Activated naive CD4-positive, alpha-beta T cell treated with Interleukin-2 at 50 U/mL for 16 hours (primary cell): ENCODE measurements around the gene MAP3K12.
A peak's percentile ranks its signal among the peaks of the same experiment; 100 is the strongest.

Experiments used
- DNase-seq: peaks from one replicate; pipeline ENCODE4 v3.0.0-alpha.2; 2020

MAP3K12 gene

DNA sequence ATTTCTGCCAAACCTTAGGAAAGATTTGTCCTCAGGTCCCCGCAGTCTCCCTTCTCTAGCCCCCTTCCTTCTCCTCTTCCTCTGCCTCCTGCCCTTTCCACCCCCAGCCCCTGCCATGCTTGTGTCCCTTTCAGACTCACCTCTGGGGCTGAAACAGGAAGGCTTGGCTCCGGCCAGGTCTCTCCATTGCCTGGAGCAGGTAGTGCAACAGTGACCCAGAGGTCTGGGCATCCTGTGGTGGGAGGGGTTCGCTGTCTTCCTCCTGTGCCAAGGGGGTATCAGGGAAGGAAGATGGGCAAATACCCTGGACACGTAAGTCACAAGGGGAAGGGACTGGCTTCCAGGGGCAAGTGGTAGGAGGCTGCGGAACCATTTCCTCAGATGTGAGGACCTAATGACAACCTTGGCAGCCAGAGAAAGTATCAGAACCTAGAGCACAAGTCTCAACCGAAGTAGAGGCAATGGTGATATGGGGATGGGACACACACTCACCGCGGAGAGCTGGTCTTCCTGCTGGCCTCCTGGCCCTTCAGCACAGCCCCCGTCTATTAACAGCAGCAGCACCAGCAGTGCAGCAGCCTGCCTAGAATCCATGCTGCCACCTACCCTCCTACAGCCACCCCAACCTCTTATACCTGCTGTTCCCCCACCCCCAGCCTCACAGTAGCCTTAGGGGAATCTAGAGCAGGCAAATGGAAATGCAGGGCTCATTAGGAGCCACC, 7.8 kb upstream of the MAP3K12 start, which contains the start of gene NPFF:
Gene NPFF (minus strand): TSS at position 604 of the 722 bp plus-strand sequence. CDS start 10 bp downstream, at position 594.
- DNase-seq, result no peak

DNA sequence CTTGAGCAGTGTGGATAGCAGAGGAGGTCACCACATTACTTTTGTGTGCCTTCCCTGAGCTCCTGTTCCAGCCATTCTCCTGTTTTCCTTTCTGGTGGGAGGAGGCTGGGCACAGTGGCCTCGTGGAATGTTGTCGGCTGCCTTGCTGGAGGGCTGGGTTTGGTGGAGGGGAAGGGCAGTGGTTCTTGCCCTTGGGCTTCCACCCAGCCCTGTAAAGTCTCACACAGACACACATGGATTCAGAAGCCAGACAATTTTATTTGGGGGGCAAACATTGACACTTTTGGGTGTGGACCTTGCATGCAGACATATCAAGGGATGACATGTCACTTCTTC, 7.2 kb upstream of the MAP3K12 start:
- DNase-seq, result no peak

DNA sequence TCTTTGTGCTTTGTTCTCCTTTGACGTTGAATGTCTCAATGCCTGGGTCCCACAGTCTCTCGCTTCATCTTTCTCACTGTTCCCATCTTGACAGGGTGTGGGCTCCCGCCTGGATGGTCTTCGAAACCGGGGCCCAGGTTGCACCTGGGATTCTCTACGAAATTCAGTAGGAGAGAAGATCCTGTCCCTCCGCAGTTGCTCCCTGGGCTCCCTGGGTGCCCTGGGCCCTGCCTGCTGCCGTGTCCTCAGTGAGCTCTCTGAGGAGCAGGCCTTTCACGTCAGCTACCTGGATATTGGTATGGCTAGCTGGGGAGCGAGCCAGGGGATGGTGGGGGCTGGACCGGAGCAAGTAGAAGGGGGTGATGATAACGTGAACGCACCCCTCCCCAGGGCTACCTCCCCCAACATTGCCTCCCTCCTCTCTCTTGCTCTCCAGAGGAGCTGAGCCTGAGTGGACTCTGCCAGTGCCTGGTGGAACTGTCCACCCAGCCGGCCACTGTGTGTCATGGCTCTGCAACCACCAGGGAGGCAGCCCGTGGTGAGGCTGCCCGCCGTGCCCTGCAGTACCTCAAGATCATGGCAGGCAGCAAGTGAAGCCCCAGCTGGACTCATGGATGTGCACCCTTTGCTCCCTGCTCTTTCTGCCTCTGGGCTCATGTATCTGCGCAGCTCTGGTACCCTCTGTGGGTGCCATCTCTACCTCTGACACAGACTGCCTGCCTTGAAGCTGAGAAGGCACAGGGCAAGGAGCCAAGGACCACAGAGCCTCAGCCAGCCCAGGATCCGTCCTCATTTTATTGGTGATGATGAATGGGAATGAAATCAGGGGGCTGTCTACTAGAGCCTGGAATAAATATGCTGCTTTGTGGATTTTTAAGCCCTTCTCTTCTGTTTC, 6.5 kb upstream of the MAP3K12 start:
- no peak for DNase-seq

DNA sequence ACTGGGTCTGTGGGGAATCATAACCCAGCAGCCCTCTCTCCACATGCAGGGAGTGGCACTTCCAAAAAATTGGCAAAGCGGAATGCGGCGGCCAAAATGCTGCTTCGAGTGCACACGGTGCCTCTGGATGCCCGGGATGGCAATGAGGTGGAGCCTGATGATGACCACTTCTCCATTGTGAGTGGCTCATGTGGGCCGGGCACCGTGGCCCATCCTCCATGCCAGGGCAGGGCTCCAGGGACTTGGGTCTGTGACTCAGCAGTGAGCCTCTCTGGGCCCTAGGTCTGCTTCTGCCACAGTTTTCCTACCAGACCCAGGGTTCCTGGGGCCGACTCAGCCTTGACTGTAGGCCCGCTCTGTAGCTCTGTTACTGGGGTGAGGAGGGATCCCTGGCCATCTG, 5.8 kb upstream of the MAP3K12 start:
- no peak for DNase-seq

DNA sequence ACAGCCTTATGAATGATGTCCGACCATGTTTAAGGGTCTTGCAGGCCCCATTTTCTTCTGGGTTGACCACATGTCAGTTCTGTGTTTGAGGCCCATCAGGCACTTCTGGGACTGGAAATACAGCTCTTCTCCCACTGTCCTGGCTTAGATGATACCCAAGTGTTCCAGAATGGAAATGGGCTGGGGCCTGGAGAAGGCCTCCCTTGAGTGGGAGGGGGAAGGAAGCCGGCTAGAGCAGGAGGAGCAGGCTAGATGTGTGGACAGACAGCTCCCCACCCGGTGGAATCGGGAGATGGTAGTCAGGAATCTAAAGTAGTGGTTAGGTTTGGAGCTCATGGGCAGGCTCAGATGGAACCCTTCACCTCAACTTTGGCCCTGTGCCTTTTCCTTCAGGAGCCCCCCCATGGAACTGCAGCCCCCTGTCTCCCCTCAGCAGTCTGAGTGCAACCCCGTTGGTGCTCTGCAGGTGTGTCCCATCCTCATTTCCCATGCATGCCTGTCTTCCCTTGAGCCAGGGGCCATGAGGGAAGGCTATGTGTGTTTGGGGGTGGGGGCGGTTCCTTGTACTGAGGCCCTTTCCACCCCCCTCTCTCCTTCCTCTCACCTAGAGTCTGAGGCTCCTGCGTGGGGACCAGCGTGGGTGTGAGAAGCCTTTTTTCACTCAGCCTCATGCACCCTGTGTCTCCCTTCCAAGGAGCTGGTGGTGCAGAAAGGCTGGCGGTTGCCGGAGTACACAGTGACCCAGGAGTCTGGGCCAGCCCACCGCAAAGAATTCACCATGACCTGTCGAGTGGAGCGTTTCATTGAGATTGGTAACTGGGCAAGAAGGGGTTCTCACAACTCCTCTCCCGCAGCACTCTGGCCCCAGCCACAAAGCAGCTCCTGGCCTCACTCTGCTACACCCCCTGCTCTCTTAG, 5.0 kb upstream of the MAP3K12 start:
- no peak for DNase-seq

DNA sequence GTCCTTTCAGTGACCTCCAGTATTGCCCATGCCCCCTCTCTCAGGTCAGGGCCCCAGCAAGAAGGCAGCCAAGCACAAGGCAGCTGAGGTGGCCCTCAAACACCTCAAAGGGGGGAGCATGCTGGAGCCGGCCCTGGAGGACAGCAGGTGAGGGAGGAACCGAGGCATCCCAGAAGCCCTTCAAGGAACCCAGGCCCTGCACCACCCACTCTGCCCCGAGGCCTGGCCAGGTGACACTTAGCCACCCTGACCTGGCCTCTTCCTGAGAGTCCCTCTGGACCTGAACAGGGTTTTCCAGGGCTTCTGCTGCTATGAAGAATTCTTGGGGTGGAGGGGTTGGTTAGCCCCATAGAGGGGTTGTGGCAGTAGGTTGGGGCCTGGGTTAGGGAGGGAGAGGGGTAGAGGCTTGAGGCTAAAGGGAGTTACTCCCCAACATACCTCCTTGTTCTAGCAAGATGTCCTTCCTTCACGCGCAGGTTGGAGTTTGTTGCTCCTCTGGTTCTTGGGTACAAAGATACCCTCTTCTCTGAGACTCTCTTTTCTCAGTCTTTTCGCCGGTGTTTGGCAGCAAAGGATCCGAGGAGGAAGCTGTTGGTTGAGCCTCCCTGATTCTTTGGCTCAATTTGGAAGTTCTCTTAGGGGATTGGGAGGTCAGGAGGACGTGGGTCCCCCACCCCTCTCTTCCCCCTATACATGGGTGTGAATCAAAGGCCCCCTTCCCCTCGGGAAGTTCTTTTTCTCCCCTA, 3.9 kb upstream of the MAP3K12 start:
- DNase-seq, result no peak

DNA sequence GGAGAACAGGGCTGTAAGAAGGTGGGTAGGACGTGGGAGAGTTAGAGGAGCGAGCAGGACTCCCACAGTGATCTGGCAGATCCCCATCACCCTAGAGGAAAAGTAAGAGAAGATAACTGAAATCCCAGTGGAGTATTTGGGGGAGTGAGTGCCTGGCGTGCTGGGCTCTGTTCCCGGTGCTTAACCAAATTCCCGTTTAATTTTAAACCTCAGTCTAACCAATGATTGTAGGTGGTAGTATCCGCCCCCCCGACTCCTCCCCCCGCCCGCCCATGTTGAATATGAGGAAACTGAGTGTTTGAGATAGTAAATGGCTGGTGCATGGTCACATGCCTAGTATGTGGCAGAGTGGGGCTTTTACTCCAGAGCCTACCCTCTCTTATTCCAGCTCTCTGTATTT, 3.1 kb upstream of the MAP3K12 start:
- no peak for DNase-seq

DNA sequence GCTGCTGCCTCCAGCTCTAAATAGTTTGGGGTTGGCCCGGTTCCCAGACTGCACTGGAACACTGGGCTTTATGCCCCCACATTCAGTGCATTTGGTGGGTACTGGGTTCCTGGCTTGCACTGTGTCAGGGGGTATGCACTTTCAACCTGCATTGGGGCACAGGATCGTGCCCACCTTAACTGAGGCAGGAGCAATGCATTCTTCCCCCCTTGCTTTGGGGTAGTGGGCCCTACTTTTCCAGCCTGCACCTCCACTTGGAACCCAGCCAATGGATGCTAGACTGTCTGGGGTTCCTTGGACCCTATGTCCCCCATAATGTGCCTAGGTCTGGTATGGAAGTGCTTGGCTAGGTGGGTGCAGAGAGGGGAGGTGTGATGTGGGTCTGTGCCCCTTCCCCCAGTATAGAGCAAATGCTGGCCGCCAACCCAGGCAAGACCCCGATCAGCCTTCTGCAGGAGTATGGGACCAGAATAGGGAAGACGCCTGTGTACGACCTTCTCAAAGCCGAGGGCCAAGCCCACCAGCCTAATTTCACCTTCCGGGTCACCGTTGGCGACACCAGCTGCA, 2.4 kb upstream of the MAP3K12 start:
- DNase-seq, result no peak

DNA sequence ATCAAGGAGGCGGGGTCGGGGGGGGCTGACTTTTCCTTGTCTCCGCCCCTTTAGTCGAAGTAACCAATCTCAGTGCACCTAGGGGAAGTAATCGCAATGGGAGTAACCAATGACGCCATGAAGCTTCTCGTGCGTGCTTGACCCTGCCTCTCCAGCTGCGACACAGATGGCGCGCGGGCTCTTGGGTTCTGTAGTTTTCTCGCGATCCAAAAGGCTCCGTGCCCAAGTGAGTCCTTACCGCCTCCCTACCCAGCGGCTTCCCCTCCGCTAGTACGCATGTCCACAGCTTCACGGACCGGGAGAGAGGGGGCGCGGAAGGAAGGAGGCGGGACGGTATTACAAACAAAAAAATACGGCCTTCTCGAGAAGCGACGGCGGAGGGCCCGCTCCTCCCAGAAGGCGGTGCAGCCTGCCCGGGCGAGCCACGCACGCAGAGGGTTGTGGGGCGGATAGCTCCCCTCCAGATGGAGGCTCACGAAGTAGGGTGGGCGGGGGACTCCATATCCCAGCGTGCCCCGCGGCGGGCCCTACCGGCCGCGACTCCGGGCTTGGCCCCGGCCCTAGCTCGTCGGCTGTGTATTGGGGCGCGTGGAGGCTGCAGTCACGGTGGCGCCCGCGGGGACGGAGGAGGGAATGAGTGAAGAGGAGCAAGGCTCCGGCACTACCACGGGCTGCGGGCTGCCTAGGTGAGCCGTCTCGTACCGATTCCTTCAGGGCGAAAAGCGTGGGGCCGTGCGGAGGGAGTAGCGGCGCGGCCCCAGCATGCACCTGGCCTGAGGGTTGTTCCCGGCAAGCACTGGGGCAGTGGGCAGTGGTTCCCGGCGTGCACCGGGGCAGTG, 1.7 kb upstream of the MAP3K12 start, which contains the start of gene TARBP2:
Gene TARBP2 (plus strand): TSS at position 508 of the 839 bp plus-strand sequence. CDS start 126 bp downstream, at position 634.
- peak; percentile 95 for DNase-seq

DNA sequence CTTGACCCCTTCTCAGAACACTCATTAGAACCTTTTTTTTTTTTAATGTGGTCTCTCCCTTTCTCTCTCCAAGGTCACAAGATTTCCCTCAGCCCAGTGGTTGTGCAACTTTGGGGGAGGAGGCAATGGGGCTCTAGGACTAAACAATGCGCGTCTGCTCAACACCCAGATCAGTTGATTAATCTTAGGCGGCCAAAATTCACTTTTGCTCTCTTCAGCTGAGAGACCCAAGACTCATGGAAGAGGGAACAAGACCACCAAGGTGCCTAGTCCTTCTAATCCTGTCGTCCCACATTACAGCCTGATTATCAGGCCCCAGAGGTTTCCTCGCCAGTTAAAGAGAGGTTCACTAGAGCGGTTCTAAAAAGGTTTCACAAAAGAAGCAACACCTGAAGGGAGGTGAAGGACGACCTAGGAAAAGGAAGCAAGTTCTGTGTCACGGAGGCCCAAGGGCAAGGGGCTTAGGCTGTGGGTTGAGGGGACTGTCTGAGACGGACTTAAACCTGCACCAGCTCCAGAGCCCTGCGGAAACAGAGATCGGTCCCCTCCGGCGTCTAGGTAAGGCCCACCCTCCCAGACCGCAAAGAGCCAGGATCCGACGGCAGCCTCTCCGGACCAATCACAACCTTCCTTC, 1.0 kb upstream of the MAP3K12 start:
- no peak for DNase-seq

DNA sequence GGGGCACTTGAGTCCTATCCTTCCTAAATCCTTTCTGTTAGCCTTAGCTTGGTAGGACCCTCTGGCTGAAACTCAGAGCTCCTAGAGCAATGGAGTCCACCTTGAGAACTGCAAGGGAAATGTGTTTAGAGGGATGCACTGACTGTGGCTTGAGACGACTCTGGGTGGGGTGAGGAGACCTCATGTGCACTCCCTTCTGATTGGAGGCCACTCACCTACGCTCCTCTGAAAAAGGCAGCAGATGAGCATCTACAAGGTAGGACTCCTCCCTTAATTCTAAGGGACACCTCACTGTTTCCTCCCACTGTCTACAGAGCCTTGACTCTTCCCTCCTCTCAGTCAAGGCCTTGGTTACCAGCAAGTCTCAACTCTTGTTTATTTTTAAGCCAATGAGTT, 1.0 kb downstream of the MAP3K12 start:
- DNase-seq, result no peak

DNA sequence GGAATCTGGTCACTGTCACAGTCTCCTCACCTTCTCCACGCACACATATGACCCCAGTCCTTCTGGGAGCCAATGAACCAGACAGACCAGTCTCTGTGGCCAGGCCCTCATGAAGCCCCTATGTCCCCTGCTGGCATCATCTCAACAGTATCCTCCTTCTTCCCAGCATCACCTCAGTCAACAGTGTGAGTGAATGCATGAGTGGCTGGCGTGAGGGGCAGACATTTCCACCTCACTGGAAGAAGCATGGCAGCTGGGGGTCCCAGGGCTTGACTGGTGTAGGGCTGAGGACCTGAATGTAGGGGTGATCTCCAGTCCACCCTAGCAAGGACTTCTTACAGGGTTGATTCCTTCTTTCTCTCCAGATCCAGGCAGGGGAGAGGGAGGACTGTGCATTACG, 1.8 kb downstream of the MAP3K12 start:
- no peak for DNase-seq

DNA sequence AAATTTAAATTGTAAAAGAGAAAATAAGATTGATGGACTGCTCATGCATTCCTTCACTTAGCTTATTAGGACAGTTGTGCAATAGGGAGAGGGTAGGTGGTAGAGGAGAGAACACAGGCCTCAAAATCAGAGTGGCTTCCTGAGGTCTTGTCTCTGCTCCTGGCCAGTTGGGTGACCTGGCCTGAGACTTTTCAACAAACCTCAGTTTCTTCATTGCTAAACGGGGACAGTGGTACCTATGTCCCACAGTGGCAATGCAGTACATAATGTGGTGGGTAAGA, 2.6 kb downstream of the MAP3K12 start:
- no peak for DNase-seq

DNA sequence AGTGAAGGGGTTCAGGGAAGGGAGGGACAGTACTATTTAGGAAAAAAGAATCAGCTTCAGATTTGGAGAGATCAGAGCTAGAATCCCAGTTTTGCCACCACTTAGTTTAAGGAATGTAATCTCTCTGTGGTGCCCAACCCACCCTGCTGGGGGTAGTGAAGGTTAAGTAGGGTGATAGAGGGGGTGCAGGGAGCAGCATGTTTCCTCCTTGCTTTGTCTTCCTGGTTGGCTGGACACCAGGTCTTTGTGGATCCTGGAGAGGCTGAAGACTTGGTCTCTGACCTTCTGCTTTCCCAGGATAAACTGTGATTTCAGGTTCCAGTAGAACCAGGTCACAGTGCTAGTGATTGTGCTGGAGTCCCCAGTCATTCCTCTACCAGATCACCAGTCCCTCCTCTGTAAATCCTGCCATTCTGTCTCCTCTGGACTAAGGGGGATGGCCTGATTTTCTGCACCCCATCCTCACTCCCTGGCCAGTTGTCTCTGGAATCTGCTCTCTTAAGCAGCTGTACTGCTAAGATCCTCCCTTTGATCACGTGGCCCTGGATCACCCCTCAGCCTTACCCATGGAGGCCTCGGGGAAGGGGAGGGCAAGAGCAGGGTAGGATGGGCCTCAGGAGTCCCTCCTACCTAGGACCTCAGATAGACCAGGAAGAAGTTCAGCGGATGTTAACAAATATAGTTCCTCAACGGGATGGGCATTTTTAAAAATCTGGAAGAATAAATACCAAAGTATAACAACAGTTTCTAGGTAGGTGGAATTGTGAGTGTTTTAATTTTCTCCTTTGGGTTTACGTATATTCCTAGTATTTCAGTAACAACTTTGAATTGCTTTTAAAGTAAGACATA, 3.1 kb downstream of the MAP3K12 start:
- DNase-seq, result no peak

DNA sequence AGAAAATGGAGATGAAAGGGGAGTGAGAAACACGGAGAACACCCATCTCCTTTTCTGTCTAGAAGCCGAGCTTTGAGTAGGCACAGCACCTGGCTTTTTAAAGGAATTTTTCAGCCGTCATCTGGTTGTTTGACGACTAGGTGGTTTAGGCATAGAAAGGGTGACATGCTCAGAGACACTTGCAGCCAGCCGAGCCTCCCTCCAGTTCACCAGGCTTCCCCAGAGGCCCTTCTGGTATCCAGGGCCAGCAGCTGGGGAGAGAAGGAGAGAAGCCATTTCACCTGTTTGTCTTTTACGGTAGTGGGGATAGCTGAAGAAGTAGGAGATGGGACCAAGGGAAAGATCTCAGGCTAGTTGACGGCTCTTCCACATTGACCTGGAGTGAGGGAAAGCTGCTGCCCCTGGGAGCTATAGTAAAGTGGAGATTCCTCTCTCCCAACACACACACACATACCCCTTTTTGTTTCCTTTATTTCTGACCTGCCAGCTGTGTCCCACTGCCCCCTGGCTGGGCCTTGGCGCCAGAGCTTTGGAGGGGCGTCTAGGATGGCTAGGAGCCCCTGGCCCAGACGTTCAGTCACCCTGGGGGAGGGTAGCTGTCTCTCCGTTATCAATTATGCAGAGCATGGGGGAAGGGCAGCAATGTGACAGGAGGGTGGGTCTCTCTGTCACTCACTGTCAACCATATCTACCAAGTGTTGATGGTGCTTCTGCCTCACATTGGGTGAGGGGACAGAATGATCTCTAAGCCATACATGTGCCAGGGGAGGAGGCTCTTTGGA, 5.5 kb downstream of the MAP3K12 start:
- DNase-seq, result no peak

DNA sequence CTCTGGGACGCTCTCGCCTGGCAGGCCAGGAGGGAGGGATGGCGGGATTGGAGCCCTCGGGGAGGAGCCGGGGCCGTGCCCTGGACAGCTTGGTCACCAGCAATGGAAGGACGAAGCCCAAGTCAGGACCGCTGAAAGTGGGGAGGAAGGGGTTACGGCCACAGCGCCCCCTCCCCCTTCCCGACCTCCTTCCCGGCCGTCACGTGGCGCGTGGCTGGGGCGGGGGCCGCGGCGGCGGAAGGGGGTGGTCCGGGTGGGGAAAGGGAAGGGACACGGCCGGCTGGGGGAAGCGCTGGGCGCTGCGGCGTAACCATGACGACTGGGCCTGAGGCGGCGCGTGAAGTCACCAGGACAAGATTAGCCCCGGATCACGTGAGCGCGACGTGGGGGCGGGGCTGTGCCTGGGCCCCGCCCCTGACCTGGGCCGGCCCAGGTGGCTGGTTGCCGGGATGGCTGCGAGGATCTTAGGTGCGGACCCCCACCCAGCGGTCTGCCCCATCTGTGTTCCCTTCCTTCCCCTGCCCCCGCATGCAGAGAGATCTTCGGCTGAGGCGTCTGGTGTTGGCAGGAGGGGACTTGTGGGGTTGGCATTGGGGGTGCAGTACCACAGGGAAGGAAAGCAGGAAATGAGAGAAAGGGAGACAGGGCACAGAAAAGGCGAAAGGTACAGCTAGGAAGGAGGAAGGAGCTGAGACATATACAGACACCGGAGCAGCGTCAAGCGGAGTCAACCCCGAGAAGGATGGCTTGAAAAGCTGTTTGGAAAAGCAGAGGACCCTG, 6.2 kb downstream of the MAP3K12 start:
- DNase-seq, result peak; percentile 87

DNA sequence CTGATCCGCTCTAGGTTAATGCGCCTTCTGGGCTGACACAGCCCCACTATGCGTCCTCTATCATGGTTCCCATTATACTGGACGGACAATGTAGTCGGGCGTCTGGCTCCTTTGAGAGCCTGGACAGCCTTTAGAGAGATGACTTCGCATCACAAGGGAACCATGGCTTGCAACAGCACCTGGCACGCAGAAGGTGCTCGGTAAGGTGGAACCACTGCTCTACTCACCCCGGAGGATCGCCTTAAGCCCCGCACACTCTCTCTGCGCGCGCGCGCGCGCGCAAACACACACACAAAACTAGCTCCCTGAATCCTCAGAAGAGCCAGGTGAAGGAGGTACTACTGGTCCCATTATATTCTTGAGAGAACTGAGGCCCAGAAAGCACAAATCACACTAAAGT, 7.1 kb downstream of the MAP3K12 start:
- DNase-seq, result no peak

DNA sequence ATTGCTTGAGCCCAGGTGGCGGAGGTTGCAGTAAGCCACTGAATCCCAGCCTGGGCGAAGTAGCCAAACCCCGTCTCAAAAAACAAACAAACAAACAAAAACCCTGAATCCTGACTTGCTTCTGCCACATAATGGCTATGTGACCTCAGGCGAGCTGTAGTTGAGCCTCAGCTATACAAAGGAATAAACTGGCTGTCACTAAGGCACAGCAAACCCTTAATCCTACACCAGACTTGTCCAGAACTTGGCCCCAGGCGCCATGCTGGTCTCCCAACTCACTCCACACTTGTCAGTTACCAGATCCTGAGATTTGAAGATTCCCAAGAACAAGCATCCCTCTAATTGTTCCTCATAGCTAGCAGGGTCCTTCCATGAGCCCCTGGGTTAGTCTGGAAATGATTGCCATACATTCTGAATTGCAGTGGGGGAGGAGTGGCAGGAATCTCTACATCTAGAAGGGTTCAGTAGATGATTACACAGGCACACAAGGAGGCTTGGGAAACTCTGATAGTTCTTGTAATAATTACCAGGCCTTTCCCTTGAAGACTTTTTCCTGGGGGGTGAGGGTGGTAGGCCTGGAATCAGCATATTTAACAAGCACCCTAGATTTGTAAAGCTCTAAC, 9.9 kb downstream of the MAP3K12 start:
- no peak for DNase-seq
